GM12878 (cell line): ENCODE data around the gene CACNA1H.

ENCODE experiments used
- CTCF ChIP-seq, 3 experiments: IDR thresholded peaks in 2 of 3; conservative IDR thresholded peaks in 1 of 3; 2 replicates each; pipeline ENCODE4 v1.5.1; 2011; ENCODE audit warnings: low read depth in 3 of 3, low read length in 3 of 3, mild to moderate bottlenecking in 3 of 3, control low read depth in 2 of 3, moderate library complexity in 2 of 3, inconsistent platforms in 1 of 3, mixed read lengths in 1 of 3; ENCODE audit not compliant: control insufficient read depth in 2 of 3, insufficient read depth in 1 of 3; ENCODE audit errors: extremely low read depth in 1 of 3
- SP1 ChIP-seq: IDR thresholded peaks from one replicate; pipeline ENCODE4 v1.6.1; 2011; ENCODE audit warnings: low read depth, low read length
- TCF12 ChIP-seq: IDR thresholded peaks from 2 replicates; pipeline ENCODE4 v1.6.1; 2011; ENCODE audit warnings: low read depth, mild to moderate bottlenecking, low read length

GRCh38 chr16:1201444-1201843, 48.5 kb downstream of the CACNA1H start:
- TF ChIP-seq CTCF (IDR thresholded peaks at IDR 0.05 in 2 of 3, conservative IDR thresholded peaks at IDR 0.05 in 1 of 3; ENCODE audit: control insufficient read depth in 2 of 3, extremely low read depth in 1 of 3, insufficient read depth in 1 of 3, low read depth in 3 of 3, low read length in 3 of 3): no peak
- no peak for TF ChIP-seq TCF12
- no peak for TF ChIP-seq SP1
